NCI-H2081 (cell line): ENCODE results near the gene CLCA1.

Experiments used
- DNase-seq, 2 experiments: peaks; one replicate each; lab custom pipeline; 2025; lab: John Stamatoyannopoulos, UW

CLCA1 gene, protein sequence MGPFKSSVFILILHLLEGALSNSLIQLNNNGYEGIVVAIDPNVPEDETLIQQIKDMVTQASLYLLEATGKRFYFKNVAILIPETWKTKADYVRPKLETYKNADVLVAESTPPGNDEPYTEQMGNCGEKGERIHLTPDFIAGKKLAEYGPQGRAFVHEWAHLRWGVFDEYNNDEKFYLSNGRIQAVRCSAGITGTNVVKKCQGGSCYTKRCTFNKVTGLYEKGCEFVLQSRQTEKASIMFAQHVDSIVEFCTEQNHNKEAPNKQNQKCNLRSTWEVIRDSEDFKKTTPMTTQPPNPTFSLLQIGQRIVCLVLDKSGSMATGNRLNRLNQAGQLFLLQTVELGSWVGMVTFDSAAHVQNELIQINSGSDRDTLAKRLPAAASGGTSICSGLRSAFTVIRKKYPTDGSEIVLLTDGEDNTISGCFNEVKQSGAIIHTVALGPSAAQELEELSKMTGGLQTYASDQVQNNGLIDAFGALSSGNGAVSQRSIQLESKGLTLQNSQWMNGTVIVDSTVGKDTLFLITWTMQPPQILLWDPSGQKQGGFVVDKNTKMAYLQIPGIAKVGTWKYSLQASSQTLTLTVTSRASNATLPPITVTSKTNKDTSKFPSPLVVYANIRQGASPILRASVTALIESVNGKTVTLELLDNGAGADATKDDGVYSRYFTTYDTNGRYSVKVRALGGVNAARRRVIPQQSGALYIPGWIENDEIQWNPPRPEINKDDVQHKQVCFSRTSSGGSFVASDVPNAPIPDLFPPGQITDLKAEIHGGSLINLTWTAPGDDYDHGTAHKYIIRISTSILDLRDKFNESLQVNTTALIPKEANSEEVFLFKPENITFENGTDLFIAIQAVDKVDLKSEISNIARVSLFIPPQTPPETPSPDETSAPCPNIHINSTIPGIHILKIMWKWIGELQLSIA

DNA sequence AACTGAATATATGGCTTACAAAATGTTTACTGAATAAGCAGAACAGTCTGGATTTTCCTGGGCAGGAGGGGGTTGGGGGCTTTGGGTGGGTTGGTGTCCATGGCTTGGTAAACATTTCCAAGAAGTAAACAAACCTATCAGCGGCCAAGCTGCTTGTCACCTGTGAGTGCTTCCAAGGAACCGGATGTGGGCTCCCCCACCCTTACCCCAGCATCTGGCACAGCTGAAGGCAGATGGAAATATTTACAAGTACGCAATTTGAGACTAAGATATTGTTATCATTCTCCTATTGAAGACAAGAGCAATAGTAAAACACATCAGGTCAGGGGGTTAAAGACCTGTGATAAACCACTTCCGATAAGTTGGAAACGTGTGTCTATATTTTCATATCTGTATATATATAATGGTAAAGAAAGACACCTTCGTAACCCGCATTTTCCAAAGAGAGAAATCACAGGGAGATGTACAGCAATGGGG is at the start of gene CLCA1:
Gene CLCA1 (plus strand): TSS at position 427 of the 477 bp plus-strand sequence. CDS start 45 bp downstream, at position 472.
- DNase-seq = no peak

DNA sequence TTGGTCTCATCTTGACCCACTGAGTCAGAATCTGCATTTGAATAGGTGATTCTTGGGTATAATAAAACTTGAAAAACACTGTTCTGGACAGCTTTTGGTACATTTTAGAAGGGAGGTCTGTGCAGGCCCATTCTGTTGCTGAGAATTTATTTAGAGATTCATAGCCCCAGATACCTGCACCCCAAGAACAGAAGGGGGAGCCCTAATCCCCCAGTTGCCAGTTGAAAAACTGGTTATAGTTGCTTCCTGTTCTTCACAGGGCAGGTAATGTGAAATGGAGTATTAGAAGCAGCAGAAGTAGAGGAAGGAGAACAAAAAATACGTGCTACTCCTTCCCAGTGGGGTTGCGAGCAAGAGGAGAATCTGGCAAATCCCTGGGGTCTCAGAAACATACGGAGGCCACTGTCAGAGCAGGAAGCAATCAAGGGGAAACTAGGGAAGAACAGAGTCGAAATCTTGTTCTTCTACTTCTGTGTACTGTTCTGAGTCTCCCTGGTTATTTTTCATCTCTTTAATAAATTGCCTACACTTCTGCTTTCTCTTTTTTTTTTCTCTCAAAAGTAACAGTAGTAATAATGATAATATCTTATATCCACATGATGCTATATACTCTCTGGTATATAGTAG is 49.3 kb upstream of the CLCA1 start:
- DNase-seq = peak; percentile 2 to 44

DNA sequence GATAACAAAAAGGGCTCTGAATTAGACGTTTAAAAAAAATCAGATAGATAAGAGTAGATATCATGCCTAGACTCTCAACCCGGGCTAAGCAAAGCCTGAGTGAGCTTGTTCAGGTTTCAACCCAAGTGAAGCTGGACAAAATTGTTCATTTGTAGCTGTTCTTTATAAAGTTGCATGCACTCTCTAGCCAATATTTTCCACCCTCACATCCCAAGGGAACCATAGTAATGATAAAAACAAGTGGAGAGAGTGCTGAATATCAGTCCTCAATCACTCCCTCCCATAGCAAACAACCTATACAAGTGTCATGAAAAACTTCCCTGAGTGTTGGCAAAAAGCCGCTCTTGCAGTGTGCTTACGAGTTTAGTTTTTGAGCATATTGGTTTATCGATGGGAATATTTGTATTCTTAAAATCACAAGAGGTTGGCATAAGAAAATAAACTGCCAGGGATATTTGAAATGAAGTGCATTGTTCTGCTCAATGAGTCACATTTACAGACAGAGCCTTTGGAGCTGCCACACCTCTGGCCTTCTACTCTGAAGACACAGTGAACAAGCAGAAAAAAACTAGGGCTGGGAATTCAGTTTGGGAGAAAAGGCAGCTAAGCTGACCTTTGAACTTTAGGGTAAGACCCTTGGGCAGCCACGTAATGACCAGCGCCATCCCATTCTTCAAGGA is 47.0 kb upstream of the CLCA1 start:
- DNase-seq = no peak

DNA sequence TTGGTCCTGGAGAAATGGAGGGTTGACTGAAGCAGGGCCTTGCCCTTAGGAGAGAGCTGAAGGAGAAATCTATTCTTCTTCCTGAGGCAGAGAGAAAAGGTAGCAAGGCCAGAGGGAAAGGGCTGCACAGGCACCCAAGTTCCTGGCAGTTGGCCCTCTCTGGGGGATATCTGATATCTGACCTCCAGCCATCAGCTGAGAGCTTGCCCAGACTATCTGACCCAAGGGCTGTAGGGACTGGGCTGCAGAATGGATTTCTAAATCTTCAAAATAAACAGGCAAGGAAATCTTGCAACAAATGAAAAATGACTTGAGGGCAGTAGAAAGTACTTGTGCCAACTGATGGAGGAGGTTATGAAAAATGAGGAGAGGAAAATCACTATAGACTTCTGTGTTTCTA is 45.3 kb upstream of the CLCA1 start:
- no peak for DNase-seq

DNA sequence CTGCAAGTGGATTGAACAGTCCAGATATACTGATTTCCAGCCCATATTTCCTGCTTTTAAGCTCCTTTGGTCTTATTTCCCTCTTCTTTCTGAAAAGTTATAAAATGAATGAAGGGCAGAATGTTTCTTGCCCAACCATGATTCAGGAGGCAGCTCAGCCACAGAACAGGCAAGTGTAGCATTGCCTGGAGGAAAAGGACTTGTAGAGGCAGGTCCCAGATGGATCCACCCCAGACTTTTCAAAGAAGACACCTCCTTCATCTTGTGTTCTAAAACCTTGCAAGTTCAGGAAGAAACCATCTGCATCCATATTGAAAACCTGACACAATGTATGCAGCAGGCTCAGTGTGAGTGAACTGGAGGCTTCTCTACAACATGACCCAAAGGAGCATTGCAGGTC is 44.9 kb upstream of the CLCA1 start, which contains the start of gene CLCA2:
Gene CLCA2 (plus strand): TSS at position 299 of the 400 bp plus-strand sequence. CDS start 77 bp downstream, at position 376.
- no peak for DNase-seq

DNA sequence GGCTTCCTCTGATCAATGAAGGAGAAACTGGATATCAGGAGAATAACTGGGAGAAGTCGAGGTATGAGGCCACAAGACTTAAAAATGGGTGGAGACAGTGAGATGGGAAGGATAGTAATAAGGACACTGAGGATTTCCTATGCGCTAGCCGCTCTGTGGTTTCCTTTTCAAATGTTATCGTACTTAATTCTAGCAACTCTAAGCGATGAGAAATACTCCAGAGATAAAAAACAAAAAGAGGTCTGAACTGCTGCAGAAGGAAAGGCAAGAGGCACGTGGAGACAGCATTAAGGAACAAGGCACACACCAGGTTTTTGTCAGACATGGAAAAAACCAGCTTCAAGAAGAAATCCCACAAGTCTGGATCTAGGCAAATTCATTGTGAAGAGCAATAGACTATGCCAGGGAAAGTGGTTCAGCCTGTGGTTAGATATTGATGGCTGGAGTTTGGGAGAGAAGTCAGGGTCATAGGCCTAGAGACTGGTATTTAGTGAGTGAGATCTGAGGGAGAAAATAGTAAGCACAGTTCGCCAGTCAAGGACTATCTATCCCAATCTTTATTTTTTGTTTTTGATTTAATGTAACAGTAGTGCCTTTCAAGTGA is 39.5 kb upstream of the CLCA1 start:
- no peak for DNase-seq

DNA sequence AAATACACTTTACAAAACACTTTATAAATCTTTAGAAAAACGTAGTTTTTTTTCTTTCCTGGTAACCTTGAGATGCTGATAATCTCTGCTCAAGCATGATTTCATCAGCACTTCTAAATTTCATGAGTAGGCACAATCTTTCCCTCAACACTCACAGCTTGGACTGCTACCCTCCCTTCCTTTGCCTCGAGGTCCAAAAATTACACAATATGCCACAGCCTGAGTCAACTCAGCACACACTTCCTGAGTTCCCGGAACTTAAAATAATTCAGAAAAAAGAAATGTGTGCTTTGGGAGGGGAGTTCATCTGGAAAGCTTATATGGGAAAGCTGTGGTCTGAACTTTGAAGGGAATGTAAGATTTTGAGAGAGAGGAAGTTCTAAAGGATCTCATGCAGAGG is 38.9 kb upstream of the CLCA1 start:
- DNase-seq = no peak

DNA sequence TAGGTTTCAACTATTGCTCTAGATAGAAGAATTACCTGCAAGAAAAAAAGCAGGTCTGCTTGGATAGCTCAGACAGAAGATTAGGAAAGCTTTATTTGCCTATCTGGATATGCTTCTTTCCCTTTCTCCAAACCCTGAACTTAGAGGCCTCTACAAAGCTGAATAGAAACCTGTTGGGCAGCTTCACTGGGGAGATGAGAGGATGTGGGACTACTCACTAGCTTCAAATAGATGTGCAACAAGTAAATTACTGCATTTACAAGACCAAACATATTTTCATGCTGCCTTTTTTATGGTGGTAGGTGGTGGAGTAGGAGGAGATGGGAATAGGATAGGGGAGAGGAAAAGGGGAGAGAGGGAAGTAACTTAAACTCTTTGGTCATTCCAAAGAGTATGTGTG is 38.4 kb upstream of the CLCA1 start:
- DNase-seq = no peak

DNA sequence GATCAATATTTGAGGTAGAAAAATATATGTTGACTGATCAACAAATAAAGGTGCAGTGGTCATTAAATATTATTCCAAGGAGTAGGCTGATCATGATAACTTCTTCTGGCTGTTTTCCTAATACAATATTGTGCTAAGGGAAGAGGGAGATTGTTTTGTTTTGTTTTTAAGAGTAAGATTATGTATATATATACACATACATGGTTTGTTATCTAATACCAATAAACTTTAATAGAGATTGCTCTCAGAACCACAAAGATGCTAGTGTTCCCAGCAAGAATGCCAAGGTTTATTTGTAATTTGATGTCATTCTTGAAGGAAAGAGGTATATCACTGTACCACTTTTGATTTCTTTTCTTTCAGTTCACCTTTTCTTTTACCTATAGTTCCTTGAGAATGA is 34.7 kb upstream of the CLCA1 start:
- no peak for DNase-seq

DNA sequence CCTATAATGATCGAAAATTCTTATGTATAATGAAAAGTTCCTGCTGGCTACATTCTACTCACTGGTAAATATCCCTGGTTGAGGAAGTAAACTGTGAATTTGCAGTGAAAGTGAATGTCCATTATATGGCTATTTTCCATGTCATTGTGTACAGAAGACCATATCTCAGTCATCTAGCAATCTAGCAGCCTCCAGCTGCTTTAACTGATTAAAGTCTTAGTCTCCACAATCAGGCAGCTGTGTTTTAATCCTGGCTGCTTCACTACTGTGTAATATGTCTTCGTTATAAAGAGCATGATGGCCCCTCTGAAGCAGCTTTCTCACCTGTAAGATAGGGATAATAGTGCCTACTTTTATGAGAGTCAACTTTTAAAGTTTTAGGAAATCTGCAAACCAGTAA is 33.4 kb upstream of the CLCA1 start:
- no peak for DNase-seq

DNA sequence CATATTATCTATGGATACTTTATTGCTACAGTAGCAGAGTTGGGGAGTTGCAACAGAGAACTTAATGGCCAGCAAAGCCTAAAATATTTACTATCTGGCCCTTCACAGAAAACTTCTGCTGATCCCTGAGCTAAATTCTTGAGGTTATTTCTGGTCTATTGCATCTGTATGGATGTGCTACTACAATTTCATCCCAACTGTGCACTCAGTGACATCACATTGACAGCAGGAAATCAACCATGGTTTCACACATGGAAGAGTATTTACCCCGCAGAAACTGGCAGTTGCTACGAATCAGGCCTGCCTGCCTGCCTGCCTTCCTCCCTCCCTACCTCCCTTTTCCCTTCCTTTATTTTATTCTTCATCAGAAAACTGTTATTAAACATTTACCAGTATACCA is 32.7 kb upstream of the CLCA1 start:
- no peak for DNase-seq

DNA sequence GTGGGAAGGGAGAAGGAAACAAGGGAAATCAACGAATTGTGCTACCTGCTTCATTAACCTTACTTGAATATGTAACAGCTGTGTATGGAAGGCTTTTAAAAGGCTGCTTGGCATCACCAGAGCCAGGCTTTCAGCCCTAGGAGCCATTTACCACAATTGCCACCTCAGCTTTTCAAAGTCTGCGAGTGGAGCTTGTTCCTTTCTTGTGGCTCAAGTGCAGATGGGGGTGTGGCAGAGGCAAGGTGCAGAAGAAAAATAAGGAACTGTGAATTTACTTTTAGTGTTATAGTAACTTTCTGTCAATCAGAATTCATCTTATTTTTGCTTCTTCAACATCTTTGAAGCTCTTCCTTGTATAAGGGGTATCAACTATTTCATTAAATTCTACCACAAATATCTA is 27.1 kb upstream of the CLCA1 start:
- DNase-seq = no peak

DNA sequence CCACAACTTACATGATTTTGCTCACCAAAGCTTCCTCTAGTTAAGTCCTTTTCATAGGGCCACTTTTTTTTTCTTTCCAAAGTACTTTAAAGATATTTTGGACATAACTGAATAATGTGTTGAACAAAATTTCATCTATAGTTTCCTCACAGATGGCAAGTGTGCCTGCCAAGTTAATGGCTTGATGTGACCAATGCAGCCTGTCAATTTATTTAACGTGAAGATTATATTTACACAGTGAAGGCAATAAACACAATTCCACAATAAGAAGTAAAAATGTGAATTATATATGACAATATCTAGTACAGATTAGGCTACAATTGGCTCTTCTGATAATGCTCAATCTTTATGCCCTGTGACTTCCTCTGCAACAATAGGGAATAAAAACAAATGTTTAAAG is 26.7 kb upstream of the CLCA1 start:
- no peak for DNase-seq

DNA sequence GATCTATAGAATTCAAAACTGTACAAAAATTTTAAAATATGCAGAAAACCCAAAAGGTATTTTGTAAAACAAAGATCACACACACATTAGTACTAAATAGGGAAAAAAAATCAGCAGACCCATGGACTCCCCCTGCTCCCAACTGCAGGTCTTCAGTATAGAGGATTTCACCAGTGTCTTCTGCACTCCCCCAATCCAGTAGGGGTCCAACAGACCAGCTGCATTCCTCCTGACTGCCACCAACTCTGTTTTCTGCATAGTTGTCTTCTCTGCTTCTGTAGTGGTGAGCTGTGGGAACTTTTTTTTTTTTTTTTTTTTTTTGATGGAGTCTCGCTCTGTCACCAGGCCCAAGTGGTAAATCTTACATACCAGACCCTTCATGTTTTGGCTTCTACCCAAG is 22.8 kb upstream of the CLCA1 start:
- no peak for DNase-seq

DNA sequence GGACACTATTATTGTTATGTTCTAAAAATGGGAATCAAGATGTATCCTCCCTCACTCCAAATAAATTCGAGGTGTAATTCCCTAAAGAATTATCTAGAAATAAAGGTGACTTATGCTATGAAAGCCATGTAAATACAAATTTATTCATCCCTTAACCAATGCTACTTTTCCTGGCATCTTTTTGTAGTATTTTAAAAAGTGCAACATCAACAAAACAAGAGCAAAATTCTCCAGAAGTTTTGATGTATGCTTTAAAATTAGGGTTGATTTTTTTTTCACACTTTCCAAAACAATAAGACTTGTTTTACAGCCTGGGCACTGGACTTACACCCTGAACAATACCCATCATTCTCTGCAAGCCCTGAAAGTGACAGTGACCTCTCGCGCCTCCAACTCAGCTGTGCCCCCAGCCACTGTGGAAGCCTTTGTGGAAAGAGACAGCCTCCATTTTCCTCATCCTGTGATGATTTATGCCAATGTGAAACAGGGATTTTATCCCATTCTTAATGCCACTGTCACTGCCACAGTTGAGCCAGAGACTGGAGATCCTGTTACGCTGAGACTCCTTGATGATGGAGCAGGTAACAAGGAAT is 21.4 kb upstream of the CLCA1 start:
- DNase-seq = no peak

DNA sequence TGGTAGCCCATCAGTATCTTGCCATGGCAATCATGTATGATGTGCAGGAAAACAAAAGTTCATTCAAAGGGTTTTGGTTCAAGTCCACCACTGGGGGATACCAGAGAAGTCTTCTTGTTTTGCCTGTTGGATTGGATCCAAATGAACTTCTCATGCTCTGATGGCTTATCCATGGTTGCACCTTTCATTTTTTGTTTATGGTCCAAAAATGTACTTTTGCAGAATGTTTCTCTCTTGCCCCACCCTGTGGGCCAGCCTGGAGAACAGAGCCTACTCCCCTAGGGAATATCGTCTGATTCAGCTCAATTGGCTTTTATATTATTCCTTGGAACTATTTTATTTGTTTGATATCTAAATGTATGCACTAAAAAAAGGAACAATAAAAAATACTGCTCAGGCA is 20.1 kb upstream of the CLCA1 start:
- no peak for DNase-seq

DNA sequence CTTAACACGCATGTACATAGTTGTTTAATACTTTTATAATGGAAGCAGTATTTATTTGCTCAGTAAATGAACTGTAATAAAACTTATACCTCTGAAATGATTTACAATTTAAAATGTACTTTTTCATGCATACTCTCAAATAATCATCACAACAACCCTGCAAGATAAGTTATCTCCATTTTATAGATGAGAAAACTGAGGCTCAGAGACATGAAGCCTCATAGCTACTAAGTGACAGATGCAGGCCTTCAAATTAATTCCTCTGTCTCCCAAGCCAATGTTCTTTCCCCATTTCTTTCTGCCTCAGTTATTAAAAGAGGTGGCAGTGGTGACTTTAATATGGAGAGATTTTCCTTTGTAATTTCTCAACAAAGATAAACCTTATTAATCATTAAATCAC is 19.6 kb upstream of the CLCA1 start:
- no peak for DNase-seq

DNA sequence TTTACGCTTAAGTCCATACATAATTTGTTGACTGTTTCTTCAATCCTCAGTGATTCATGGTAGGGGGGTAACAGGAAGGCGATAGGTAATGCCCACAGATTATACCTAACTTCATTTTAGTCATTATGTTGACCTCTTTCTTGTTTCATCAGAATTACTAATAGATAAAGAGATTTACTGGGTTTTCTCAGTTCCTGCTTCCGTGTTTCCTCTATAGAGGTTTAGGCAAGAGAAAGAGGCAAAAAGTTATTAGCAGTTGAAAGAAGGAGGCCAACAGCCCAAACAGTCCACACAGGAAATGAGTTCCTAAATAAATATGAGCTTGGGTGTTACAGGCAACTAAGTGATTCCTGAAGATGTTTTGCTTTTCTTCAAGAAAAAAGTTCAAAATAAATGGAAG is 17.9 kb upstream of the CLCA1 start:
- no peak for DNase-seq

DNA sequence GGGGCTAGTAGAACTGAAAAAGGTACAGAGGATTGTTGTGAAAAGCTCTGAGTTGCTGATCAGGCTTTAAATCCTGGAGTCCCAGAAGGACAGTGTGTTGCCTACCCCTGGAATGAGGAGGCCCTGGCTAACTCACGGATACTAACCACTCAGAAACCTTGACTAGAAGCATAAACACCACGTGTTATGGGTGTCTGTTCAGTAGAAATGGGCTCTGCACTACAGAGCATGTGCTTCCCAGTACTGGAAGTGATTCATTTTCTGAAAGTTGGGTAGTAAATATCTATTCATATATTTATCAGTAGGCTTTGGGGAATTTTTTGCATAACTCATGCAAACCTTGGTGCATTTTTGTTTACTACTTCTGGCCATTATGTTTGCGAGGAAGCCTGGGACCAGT is 15.1 kb upstream of the CLCA1 start:
- no peak for DNase-seq

DNA sequence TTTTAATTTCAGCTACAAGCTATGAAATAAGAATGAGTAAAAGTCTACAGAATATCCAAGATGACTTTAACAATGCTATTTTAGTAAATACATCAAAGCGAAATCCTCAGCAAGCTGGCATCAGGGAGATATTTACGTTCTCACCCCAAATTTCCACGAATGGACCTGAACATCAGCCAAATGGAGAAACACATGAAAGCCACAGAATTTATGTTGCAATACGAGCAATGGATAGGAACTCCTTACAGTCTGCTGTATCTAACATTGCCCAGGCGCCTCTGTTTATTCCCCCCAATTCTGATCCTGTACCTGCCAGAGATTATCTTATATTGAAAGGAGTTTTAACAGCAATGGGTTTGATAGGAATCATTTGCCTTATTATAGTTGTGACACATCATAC is 13.7 kb upstream of the CLCA1 start:
- no peak for DNase-seq

DNA sequence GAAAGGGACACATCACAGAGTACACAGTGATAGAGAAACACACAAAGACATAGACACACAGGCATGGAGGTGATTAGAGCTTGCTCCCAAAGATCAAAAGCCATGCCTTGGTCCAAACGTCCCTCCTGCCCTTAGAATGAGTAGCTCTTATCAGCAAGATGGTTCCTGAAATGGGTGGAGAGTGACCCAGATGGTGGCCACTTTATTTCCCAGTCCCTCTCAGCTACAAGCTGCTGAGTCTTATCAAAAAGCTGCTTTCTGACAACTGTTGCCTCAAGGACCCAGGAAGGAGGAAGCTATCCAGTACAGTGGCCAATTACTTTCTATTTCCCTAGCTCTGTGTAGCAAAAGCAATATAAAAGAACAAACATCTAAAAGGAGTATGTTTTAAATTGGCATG is 7.7 kb upstream of the CLCA1 start:
- DNase-seq = no peak
